NCI-H1436 treated with DMSO at 0.1 percent for 48 hours (cell line): Measurements from ENCODE around the gene SHPK.

ENCODE experiments used
- DNase-seq: peaks from one replicate; lab custom pipeline; 2025; lab: John Stamatoyannopoulos, UW

SHPK gene

DNA sequence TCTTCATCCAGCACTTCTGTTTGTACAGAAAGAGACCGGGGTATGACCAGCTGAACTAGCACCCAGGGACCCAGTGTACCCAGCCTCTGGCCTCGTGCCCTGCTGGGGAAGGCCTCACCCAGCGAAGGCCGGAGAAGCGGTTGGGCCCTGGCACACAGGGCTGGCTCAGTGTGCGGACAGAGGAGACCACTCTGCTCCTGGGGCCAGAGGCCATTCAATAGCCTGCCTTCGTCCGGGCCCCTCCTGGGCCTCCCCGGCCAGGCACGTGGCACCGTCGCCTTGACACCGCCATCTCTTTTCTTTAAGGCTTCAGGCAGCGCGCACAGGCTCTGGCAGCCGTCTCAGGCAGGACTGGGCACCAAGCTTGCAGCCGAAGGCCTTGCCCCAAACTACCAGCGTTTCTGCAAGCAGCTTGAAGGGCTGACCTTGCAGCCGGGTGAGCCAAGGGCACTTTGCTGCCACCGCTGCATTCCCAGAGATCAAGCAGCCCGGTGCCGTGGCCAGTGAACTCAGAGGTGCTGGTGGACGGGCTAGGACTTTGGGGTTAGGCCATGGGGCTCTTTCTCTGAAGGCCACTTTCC, 24.4 kb upstream of the SHPK start:
- no peak for DNase-seq

DNA sequence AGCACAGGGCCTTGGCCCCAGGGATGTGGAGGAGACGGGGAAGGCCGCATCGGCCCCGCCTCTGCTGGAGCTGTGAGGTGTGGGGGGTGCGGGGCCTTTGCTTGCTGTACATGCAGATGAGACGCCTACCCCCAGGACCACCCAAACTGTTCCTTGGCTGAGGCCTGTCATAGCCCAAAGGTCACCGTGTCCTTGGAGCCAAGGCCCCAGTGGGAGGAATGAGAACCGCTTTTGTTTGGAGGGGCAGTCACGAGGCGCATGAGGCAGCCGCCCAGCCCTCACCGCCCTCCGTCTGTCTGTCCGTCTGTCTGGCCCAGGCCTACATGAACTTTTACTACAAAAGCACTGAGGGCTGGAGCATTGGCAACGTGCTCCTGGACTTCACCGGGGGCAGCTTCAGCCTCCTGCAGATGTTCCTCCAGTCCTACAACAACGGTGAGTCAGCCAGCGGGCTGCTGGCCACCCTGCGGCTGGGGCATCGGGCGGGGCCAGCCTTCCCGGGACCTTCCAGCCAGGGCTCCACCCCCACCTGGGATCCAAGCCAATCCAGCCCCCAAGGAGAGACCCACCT, 23.6 kb upstream of the SHPK start:
- DNase-seq: no peak

DNA sequence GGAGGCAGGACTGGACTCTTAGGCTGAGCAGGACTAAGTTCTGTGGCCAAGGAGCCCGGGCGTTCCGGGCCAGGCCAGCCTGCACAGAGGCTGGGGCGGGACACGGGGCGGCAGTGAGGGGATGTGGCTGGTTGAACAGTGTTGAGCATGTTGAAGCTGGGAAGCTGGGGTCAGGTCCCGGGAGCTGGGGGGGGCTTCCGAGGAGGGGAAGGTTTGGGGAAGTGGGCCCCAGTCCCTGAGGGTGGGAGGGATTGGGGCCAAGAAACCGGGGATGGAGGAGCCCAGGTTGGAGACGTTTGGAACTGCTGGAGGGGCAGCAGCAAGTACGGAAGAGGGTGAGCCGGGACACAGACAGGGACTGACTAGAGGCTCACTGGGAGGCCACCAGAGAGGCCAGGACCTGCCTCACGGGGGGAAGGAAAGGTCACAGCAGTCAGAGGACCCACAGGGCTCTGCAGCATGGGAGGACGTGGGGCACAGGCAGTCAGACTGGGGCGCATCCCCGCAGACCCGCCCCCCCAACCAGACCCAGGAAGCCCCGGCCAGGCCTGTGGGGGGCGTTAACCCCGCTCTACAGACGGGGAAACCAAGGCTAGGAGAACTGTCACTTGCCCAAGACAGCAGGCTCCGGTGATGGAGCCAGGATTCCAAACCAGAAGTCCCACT, 22.9 kb upstream of the SHPK start:
- DNase-seq: no peak

DNA sequence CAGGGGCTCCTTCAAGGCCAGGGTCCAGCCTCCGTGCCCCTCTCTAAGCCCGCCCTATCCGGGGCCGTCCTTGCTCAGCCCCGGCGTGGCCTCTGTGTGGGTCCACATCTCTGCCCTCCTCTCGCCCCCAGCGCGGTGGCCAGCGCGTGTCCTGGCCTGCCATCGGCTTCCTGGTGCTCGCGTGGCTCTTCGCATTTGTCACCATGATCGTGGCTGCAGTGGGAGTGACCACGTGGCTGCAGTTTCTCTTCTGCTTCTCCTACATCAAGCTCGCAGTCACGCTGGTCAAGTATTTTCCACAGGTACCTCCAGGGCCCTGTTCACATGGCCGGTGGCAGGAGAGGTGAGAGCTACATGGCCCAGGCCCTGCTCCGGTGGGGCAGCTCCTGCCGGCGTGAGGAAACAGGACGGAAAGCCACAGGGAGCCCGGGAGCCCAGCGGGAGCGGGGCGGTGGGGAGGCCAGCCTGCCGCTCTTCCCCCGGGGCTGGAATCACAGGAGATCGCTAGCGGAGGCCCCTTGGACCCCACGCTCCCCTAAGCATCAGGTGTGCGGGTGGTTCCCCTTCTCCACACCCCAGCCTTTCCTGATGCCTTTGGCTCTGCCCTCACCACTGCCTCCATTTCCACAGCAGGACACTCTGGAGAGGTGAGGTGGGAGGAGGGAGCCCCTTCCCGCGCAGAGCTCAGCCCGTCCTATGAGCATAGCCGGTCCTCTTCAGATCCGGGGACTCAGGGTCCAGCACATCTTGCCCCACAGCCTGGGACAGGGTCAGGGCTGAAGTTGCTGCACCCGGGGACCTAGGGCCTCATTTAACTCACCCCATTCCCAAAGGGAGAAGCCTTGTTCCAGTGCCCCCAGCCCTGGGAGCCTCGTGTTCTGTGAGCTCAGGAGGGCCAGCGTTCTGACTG, 22.1 kb upstream of the SHPK start:
- no peak for DNase-seq

DNA sequence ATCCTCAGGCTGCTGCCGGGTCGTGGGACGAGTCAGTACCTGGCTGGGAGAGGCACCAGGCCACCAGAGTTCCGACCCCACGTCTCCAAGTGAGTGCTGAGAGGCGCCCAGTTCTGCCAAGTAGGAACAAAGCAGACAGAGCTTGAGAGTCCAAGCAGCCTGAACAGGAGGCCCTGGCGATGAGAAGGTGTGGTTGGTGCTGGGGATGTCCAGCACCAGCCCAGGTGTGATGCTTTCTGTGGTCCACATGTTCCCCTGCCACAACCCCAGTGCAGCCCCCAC, 21.5 kb upstream of the SHPK start:
- DNase-seq: no peak

DNA sequence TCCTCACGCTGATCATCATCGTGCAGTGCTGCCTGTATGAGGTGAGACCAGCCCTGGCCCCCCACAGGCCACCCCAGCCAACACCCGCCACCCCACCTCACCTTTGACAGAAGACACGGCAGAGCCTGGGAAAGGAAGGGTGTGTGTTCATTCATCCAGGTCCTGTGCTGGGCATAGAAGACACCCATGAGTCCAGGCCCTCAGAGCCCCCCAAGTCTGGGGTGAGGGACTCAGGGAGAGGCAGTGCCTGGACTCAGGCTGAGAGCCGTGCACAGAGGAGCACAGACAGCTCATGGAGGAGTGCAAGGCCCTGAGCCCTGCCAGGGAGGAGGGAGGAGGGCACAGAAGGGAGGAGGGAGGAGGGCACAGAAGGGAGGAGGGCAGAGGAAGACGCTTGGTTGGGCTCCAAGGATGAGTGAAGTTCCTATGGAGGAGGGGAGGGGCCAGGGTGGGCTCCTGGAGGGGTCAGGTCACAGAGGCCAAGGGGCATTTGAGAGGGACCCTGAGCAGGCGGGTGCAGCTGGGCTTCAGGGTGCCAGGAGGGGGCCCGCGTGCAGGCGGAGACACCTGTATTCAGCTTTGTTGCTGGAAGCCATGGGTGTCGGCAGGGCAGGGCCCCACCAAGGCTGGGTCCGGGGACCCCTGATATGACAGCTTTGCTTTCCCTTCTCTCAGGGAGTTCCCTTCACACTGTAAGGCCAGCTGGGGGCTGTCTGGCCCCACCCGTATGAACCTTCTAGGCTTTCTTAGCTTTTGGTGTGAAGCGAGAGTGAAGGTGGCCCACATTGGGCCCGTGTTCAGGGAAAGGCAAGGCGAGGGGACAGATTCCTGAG, 20.9 kb upstream of the SHPK start:
- no peak for DNase-seq

DNA sequence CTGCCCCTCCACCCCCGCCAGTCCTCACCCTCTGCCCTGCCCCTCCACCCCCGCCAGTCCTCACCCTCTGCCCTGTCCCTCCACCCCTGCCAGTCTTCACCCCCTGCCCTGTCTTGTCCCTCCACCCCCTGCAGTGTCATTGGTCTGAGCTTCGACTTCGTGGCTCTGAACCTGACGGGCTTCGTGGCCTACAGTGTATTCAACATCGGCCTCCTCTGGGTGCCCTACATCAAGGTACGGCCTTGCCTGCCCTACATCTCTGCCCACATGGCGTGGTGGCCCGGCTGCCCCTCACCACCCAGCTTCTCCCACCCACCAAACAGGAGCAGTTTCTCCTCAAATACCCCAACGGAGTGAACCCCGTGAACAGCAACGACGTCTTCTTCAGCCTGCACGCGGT, 20.3 kb upstream of the SHPK start:
- DNase-seq: no peak

DNA sequence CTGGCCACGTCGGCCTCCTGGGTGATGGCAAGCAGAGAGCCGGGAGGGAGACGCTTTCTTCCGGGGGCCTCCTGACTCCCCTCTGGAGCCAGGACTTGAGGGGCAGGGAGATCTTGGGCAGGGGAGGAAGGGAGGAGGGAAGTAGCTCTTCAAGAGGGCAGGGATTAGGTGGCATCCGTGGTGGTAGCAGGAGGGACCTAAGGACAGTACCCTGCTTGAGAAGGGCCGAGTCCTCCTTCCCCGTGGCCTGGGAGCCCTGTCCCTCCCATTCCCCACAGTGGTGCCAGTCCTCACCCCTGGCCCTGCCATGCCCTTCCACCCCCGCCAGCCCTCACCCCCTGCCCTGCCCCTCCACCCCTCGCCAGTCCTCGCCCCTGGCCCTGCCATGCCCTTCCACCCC, 19.7 kb upstream of the SHPK start:
- no peak for DNase-seq

DNA sequence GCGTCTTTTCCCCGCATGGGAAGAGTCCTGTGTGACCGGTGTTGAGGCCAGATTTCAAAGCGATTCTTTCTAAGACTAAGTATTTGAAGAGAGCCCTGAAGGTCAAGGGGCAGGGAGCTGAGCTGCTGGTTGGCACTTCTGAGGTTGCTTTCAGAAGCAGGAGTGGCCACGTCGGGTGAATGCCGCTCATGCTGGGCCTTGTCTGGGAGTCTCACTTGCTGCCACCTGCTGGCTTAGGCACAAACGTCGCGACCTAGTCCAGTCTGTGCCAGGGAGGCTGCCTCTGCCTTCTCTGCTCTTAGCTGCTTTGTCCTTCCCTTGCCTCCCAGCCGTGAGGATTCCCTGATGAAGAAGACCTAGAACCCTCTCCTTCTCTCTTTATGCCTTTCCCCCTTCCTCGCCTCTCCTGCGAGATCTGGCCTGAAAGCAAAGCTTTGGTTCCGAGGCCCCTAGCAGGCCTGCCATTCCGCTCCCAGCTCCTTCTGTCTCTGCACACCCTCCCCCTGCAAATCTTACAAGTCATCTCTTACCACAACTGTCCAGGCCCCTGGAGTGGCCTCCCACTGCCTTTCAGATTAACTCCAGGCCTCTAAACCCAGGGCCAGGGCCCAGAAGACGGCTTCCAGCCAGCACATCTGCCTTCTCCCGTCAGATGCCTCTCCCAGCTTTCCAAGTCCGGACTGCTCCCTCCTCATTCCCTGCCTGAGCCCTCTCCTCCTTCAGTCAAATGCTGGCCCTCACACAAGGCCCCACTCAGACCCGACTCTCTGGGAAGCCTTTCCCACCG, 11.9 kb upstream of the SHPK start:
- no peak for DNase-seq

DNA sequence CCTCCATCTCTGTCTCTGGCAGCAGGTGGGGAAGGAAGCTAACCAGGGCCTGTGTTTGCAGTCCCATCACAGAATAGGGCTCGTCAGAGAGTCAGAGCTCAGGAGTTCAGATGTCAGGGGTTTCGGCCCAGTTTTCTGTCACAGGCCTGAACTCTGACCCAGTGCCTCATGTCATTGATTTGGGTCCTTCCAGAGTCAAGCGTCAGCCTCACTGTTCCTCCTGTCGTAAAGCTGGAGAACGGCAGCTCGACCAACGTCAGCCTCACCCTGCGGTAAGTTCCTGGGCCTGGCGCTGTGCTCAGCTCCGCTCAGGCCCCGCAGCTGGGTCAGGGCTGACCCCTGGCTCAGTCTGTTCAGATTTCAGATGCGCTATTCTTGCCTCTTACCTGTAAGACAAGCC, 11.2 kb upstream of the SHPK start:
- no peak for DNase-seq

DNA sequence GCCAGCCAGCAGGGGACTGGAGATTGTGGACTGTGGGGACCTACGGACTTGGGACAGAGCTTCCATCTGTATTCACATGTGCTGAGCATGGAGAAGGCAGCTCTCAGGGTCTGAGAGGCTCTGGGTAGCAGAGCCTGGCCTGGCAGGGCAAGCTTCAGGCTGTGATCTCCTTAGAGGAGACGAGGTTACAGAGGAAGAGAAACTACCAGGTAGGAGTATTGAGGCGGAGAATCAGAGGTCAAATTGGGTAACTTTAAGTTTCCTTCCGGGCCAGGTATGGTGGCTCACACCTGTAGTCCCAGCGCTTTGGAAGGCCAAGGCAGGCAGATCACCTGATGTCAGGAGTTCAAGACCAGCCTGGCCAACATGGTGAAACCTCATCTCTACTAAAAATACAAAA, 9.3 kb upstream of the SHPK start:
- no peak for DNase-seq

DNA sequence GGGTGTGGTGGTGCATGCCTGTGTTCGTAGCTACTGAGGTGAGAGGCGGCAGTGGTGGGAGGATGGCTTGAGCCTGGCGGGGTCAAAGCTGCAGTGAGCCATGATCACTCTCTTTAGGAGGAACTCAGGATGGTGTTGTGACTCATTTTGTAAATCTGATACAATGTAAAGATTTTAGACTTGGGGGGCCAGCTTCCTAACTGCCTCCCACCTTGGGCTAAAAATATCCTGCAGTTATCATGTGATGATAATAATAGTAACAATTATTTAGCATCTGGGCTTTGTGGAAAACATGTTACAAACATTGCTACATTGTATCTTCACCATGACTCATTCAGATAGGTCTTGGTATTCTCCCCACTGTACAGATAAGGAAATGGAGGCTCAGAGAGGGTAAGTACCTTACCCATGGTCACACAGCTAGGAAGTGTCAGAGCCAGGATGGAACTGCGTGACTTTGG, 7.9 kb upstream of the SHPK start:
- DNase-seq: no peak

DNA sequence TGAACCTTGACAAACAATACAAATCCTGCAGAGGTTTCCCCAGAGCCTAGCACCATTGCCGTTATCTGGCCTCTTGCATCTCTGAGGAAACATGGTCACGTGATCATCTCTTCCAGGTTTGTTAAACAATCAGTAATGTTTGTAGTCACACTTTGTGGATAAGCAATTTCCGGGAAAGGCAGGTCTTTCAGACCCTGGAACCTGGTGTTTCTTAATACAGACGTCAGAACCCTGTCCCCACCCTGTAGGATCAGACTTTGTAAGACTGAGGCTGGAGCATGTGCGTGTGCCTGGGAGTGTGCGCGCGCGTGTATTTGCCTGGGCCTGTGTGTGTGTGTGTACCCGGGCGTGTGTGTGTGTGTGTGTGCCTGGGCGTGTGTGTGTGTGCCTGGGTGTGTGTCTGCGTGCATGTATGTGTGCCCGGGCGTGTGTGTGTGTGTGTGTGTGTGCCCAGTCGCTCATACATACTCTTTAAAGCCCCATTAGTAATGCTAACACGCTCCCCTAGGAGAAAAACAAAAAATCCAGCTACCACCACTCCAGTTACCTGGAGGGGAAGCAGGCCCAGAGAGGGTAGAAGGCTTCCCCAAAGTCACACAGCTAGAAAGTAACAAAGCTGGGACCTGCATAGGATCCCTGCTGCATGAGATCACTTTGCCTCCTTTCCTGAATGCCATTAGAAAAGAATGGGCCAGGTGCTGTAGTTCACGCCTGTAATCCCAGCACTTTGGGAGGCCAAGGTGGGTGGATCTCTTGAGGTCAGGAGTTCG, 5.9 kb upstream of the SHPK start:
- no peak for DNase-seq

DNA sequence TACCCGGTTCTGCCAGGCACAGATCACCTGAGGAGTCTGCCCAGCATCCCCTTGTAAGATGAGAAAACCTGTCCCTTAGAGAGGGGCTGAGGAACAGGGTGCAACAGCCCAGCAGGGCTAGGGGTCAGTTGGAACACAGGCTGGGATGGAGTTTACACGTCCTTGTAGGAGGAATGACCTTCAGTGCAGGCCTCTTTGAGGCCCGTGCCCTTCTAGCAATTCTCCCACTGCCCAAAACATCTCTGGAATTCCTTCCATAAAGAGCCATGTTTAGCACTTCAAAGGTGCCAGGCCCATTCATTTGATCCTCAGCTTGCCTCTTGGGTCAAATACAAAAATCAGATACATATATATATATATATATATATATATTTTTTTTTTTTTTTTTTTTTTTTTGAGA, 5.0 kb upstream of the SHPK start:
- DNase-seq: no peak

DNA sequence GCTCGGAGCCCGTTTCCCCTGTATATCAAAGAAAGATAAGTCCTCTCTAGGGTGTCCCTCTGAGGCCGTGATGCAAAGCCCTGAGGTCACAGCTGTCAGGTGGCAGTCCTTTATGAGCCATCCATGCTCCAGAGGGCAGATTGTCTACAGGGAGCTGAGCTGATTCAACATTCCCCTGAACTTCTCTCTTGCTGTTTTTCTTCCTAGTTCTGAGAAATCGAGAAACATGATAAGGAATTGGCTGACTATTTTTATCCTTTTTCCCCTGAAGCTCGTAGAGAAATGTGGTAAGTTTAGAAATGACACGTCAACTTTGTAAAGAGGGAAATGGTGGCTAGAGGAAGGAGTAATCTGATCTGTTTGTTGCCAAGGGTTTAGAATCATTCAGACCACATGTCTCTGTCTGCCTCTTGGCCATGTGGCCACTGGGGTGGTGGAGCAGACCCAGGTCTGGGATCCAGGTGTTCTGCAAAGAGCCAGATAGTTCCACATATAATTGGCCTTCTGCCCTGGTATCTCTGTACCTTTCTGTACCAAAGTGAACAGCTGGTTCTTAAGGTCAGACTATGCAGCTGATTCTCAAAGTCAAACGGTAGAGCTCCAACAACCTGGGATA, 4.0 kb upstream of the SHPK start:
- DNase-seq: no peak

DNA sequence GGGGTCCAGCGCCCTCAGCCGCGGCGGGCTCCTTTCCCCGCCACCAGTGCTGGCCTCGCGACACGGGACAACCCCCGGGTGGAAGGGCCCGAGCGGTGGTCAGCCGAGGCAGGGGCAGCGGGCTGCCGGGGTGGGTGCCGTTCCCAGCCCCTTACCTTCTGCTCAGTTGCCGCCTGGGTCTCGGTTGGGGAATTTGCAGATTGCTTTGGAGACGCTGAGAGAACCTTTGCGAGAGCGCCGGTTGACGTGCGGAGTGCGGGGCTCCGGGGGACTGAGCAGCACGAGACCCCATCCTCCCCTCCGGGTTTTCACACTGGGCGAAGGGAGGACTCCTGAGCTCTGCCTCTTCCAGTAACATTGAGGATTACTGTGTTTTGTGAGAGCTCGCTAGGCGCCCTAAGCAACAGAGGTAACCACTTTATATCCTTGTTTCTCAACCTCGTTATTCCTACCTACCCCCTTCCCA, 891 bp upstream of the SHPK start:
- DNase-seq: no peak

DNA sequence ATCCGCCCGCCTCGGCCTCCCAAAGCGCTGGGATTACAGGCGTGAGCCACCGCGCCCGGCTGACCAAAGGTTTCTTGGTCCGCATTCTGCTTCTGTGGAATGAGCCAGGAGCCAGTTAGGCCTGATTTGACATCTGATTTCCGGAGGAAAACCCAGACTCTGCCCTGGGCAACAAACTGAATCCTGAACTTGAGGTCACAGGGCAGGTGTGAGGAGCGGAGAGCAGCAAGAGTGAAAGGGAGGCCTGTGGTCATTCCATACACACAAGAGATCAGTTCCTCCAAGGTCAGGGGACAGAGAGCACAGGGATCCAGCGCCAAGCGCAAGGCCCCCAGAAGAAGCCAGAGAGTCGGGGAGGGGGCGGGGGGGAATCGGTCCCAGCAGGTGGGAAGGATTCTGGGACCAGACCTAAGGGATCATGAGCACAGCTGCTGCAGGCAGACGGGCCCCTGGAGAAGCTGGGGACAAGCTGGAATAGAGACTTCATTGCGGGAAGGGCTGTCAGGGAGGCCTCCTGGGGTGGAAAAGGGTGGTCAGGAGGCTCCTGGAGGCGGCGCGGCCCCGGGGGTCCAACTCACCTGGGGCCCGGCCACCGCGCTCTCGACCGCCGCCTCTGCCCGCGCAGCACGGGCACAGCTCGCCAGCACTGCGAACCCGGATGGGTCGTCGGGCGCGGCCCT, 436 bp downstream of the SHPK start:
- DNase-seq: no peak

DNA sequence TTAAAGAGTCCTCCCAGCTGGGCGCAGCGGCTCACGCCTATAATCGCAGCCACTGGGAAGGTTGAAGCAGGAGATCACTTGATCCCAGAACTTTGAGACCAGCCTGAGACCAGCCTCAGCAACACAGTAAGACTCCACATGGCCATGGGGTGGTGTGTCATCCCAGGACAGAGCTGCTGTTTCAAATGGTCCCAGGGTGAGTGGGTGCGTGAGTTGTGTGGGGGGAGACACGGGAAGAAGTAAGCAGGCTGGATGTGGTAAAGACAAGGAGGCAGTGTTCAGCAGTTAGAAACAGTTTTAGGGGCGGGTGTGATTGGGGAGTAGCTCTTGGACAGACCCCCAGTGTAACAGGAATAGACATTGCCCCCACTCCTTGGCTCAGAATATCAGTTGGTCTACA, 3.8 kb downstream of the SHPK start:
- DNase-seq: no peak

DNA sequence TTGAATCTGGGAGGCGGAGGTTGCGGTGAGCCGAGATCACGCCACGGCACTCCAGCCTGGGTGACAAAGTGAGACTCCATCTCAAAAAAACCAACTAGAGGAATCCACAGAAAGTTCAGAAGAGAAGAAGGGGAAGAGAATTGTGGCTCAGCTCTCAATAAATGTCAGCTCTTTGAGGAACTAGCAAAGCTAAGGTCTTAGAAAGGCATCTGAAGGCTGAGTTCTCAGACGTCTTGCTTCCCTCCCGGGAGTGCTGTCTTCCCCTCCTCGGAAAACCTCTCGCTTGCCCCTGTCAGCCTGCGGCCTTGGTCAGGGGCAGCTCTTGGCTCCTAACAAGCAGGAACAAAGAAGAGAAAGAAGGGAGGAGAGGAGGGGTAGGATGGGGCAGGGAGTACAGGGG, 5.3 kb downstream of the SHPK start:
- no peak for DNase-seq
